H1 (cell line): Measurements from ENCODE around the gene SPRR4.

ENCODE experiments used
- EP300 ChIP-seq, 2 experiments: IDR thresholded peaks; 1 replicate in 1 of 2; 2 replicates in 1 of 2; pipeline ENCODE4 v1.6.1; 2011 to 2012; ENCODE audit warnings: low read depth in 2 of 2, low read length in 2 of 2, mild to moderate bottlenecking in 2 of 2, borderline replicate concordance in 1 of 2, inconsistent platforms in 1 of 2, moderate library complexity in 1 of 2
- KDM1A ChIP-seq: fragments of 200-600, 300-600 bp; sonication (generic); IDR thresholded peaks from 2 replicates; pipeline ENCODE4 v1.7.1; 2016; ENCODE audit warnings: mild to moderate bottlenecking, low read length, borderline replicate concordance
- POLR2A ChIP-seq, 2 experiments: IDR thresholded peaks; 1 replicate in 1 of 2; 2 replicates in 1 of 2; pipeline ENCODE4 v1.6.1; 2011; ENCODE audit warnings: low read depth in 2 of 2, low read length in 2 of 2, mild to moderate bottlenecking in 2 of 2; ENCODE audit errors: control extremely low read depth in 1 of 2
- POLR2AphosphoS5 ChIP-seq: IDR thresholded peaks from 2 replicates; pipeline ENCODE4 v1.6.1; 2011; ENCODE audit warnings: low read depth, low read length
- SRF ChIP-seq: IDR thresholded peaks from 2 replicates; pipeline ENCODE4 v1.6.1; 2011; ENCODE audit warnings: mild to moderate bottlenecking, low read depth, low read length, moderate library complexity
- TAF7 ChIP-seq: optimal IDR thresholded peaks from 2 replicates; pipeline ENCODE3; 2011; ENCODE audit warnings: low read depth, mild to moderate bottlenecking, inconsistent platforms, low read length, moderate library complexity, borderline replicate concordance
- TF ChIP-seq, protein P1 (sequence below), 3 experiments: IDR thresholded peaks; 1 replicate in 2 of 3; 2 replicates in 1 of 3; pipeline versions ENCODE4 v1.5.1 to v1.6.1; 2011; ENCODE audit warnings: low read length in 3 of 3, mild to moderate bottlenecking in 3 of 3, inconsistent platforms in 2 of 3, low read depth in 1 of 3, moderate library complexity in 1 of 3; ENCODE audit not compliant: insufficient read depth in 1 of 3; ENCODE audit errors: control extremely low read depth in 1 of 3

- TF ChIP-seq, protein P1, sequence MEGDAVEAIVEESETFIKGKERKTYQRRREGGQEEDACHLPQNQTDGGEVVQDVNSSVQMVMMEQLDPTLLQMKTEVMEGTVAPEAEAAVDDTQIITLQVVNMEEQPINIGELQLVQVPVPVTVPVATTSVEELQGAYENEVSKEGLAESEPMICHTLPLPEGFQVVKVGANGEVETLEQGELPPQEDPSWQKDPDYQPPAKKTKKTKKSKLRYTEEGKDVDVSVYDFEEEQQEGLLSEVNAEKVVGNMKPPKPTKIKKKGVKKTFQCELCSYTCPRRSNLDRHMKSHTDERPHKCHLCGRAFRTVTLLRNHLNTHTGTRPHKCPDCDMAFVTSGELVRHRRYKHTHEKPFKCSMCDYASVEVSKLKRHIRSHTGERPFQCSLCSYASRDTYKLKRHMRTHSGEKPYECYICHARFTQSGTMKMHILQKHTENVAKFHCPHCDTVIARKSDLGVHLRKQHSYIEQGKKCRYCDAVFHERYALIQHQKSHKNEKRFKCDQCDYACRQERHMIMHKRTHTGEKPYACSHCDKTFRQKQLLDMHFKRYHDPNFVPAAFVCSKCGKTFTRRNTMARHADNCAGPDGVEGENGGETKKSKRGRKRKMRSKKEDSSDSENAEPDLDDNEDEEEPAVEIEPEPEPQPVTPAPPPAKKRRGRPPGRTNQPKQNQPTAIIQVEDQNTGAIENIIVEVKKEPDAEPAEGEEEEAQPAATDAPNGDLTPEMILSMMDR (IDR thresholded peaks at IDR 0.05; ENCODE audit: control extremely low read depth in 1 of 3, insufficient read depth in 1 of 3, low read depth in 1 of 3, low read length in 3 of 3), result no peak
- TF ChIP-seq EP300 (IDR thresholded peaks at IDR 0.05; ENCODE audit: borderline replicate concordance in 1 of 2, low read depth in 2 of 2, low read length in 2 of 2) (no peak), TAF7 (no peak), POLR2AphosphoS5 (no peak), KDM1A (no peak), SRF (no peak), POLR2A (IDR thresholded peaks at IDR 0.05; ENCODE audit: control extremely low read depth in 1 of 2, low read depth in 2 of 2, low read length in 2 of 2) (no peak)
These were observed 9.1 kb upstream of the SPRR4 start for GRCh38 chr1:152961226-152961891.
